OCI-LY7 (cell line): Measurements from ENCODE around the gene GTPBP10.

Source experiments
- CTCF ChIP-seq: fragments of 200-600 bp; sonication (generic); conservative IDR thresholded peaks from 2 replicates; pipeline ENCODE4 v1.5.1; 2014; ENCODE audit warnings: mild to moderate bottlenecking, antibody characterized with exemption, low read length, moderate library complexity, mixed read lengths
- EZH2phosphoT487 ChIP-seq: fragments of 200-600 bp; sonication (generic); IDR thresholded peaks from 2 replicates; pipeline ENCODE4 v1.6.1; 2018; ENCODE audit warnings: low read depth, borderline replicate concordance, mild to moderate bottlenecking, mixed run types, antibody characterized with exemption, low read length, moderate library complexity, mixed read lengths

- TF ChIP-seq CTCF (no peak), EZH2phosphoT487 (no peak)
Observed at GRCh38 chr7:90334193-90334843, 12.2 kb upstream of the GTPBP10 start.
